HG03460 (cell line): ENCODE data around the gene CDC25B.
A peak's percentile ranks its signal among the peaks of the same experiment; 100 is the strongest.
"Not testable (repeated sequence)": the region's sequence is repeated elsewhere in the genome, so short reads cannot be mapped to it uniquely, and the experiment has no call there.

Experiments
- ATAC-seq: cut with Tn5 transposase; IDR thresholded peaks from one replicate; pipeline ENCODE4 v1.9.1; 2021; ENCODE audit not compliant: unreplicated experiment

CDC25B gene

GRCh38 chr20:3821996-3822395 lies 25.9 kb downstream of the CDC25B start:
- ATAC-seq, result no peak

- ATAC-seq, result no peak
Measured at GRCh38 chr20:3823881-3824280, 27.8 kb downstream of the CDC25B start.

- no peak for ATAC-seq
Measured at GRCh38 chr20:3825526-3825925, 29.4 kb downstream of the CDC25B start.

GRCh38 chr20:3826420-3826819 lies 30.3 kb downstream of the CDC25B start:
- no peak for ATAC-seq

GRCh38 chr20:3828798-3829197 lies 32.7 kb downstream of the CDC25B start:
- no peak for ATAC-seq

GRCh38 chr20:3829891-3830290 lies 33.8 kb downstream of the CDC25B start:
- not testable (repeated sequence) for ATAC-seq

GRCh38 chr20:3836132-3836531 lies 40.0 kb downstream of the CDC25B start:
- ATAC-seq, result no peak

- no peak for ATAC-seq
Measured at GRCh38 chr20:3839328-3839727, 43.2 kb downstream of the CDC25B start.

GRCh38 chr20:3840201-3840600 lies 44.1 kb downstream of the CDC25B start:
- ATAC-seq, result not testable (repeated sequence)

GRCh38 chr20:3842348-3842930 lies 46.3 kb downstream of the CDC25B start:
- ATAC-seq, result no peak

- ATAC-seq, result no peak
Measured at GRCh38 chr20:3843490-3843889, 47.4 kb downstream of the CDC25B start.

- ATAC-seq, result not testable (repeated sequence)
Measured at GRCh38 chr20:3843990-3844619, 48.0 kb downstream of the CDC25B start.

GRCh38 chr20:3846378-3846739 lies 50.2 kb downstream of the CDC25B start:
- no peak for ATAC-seq

- ATAC-seq, result peak; percentile 94
Measured at GRCh38 chr20:3846740-3847428, 50.8 kb downstream of the CDC25B start, which contains the start of gene MAVS. Gene MAVS, plus strand, starts transcription at chr20:3846834. Its CDS starts 7,791 bp downstream, at chr20:3854625.

- ATAC-seq, result no peak
Measured at GRCh38 chr20:3847429-3847940, 51.4 kb downstream of the CDC25B start.

- no peak for ATAC-seq
Measured at GRCh38 chr20:3848565-3848964, 52.5 kb downstream of the CDC25B start.

- ATAC-seq, result no peak
Measured at GRCh38 chr20:3854462-3854871, 58.4 kb downstream of the CDC25B start.
